ENCODE measurements around the gene COX5B.
A peak's percentile ranks its signal among the peaks of the same experiment; 100 is the strongest.
"Not testable (repeated sequence)": the region's sequence is repeated elsewhere in the genome, so short reads cannot be mapped to it uniquely, and the experiment has no call there.

The COX5B gene

DNA sequence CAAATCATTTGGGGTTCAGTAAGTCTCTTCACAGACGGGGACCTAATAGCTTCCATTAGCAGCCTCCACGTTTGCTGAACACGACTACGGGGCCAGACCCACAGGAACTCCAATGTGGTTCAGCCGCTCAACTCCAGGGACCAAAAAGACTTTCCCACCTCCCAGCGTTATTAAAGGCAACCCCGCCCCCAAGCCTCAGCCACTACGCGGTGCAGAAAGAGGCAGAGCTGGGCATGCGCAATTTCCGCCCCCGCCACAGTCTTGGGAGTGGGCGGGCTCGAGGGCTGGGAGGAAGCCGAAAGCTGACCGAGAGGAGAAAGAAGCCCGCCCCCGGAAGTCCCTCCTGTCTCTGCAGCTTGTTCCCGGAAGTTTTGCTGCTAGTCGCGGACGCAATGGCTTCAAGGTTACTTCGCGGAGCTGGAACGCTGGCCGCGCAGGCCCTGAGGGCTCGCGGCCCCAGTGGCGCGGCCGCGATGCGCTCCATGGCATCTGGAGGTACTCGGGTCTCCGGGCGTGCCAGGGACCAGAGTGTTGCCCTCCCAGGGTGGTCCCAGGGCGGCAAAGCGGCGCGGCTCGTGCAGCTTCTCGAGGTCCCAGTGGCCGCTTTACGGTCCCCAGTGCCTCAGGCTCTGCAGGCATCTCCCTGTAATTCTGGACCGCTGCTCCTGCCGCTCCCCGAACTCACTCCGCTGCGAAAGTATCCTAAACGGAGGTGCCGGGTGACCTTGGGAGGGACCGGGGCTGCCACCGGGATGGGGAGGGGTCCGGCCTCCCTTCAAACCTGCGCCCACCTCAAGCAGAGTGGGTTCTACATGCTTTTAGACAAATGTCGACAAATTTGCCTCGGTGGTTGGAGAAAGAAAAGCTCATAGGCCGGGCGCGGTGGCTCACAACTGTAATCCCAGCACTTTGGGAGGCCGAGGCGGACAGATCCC, at the start of gene COX5B:
Gene COX5B (plus strand): TSS at position 368 of the 935 bp plus-strand sequence. CDS start 25 bp downstream, at position 393.
- TF ChIP-seq, protein P1, sequence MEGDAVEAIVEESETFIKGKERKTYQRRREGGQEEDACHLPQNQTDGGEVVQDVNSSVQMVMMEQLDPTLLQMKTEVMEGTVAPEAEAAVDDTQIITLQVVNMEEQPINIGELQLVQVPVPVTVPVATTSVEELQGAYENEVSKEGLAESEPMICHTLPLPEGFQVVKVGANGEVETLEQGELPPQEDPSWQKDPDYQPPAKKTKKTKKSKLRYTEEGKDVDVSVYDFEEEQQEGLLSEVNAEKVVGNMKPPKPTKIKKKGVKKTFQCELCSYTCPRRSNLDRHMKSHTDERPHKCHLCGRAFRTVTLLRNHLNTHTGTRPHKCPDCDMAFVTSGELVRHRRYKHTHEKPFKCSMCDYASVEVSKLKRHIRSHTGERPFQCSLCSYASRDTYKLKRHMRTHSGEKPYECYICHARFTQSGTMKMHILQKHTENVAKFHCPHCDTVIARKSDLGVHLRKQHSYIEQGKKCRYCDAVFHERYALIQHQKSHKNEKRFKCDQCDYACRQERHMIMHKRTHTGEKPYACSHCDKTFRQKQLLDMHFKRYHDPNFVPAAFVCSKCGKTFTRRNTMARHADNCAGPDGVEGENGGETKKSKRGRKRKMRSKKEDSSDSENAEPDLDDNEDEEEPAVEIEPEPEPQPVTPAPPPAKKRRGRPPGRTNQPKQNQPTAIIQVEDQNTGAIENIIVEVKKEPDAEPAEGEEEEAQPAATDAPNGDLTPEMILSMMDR (IDR thresholded peaks at IDR 0.05), result peak; percentile 14
- peak within 1 kb of the TSS; percentile 90 to 92 for H3K27ac ChIP-seq
- peak; percentile 99 for DNase-seq (ENCODE audit: low spot score)
- peak within 1 kb of the TSS; percentile 93 for H3K4me3 ChIP-seq

DNA sequence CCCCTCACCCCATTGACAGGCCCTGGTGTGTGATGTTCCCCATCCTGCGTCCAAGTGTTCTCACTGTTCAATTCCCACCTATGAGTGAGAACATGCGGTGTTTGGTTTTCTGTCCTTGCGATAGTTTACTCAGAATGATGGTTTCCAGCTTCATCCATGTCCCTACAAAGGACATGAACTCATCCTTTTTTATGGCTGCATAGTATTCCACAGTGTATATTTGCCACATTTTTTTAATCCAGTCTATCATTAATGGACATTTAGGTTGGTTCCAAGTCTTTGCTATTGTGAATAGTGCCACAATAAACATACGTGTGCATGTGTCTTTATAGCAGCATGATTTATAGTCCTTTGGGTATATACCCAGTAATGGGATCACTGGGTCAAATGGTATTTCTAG, 49.7 kb upstream of the COX5B start:
- DNase-seq (ENCODE audit: low spot score); H3K27ac ChIP-seq: not testable (repeated sequence)

DNA sequence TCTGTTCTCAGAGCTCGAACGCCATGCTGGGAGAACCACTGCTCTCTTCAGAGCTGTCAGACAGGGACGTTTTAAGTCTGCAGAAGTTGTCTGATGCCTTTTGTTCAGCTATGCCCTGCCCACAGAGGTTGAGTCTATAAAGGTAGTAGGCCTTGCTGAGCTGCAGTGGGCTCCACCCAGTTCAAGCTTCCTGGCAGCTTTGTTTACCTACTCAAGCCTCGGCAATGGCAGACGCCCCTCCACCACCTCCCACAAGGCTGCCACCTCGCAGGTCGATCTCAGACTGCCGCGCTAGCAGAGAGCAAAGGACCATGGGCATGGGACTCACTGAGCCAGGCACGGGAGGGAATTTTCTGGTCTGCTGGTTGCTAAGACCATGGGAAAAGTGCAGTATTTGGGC, 44.3 kb upstream of the COX5B start:
- H3K4me3 ChIP-seq; H3K27ac ChIP-seq; DNase-seq (ENCODE audit: low spot score): not testable (repeated sequence)

More for the DNA sequence above, 49.7 kb upstream of the COX5B start:
- H3K4me3 ChIP-seq, result not testable (repeated sequence)

DNA sequence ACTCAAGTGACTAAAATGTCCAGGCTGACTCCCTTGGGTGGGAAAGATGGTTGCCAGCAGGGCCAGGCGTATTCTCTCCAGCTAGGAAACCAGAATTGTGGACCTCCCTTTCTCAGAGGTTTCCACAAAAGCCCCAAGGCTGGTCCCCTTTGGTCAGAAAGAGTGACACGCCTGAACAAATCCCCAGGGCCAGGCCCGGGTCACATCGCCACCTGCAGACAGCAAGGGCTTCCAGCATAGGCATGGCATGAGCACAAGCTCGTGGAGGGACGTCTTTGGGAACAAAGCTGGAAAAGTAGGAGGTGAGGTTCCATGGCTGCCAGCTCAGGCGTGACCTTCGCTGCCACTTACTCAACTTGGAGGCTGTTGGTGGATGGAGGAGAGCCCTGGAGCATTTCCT, 40.8 kb upstream of the COX5B start:
- not testable (repeated sequence) for H3K27ac ChIP-seq; H3K4me3 ChIP-seq; DNase-seq (ENCODE audit: low spot score)

DNA sequence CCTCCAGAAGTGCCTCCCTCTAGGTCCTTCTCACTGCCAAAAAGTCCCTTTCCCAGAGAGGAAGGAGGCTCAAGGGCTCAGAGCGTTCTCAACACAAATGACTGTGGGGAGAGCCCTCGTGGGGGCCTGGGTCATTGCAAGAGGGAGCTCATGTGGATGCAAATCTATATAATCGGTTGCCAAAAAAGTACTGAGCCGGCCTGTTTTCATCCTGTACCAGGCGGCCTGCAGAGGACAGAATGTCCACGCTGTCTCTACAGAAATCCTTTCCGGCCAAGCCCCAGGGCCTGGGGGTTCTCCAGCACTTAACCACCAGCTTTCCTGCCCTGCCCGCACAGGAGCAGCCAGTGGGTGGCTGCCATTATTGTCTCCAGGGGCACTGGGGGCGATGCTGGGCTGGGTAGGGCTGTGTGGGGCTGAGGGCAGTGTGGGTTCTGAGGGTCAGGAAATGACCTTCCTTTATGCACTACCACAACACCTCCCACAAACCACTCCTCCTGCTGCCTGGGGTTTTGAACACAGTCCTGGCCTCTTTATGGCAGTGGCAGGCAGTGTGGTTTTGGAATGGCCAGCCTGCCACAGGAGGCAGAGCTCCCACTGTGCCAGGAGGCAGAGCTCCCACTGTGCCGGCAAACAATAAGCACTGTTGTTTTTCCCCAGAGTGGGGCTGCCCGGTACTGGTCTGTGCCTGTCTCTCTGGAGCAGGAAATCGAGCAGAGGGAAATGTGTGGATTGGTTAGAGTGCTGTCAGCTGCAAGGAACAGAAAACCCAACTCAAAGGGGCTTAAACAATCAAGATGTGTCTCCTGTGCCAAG, 40.1 kb upstream of the COX5B start:
- DNase-seq (ENCODE audit: low spot score); H3K27ac ChIP-seq; H3K4me3 ChIP-seq: not testable (repeated sequence)

GRCh38 chr2:97608745-97609144, 37.1 kb upstream of the COX5B start:
- H3K4me3 ChIP-seq; DNase-seq (ENCODE audit: low spot score); H3K27ac ChIP-seq: not testable (repeated sequence)

- DNase-seq (ENCODE audit: low spot score); H3K27ac ChIP-seq; H3K4me3 ChIP-seq: not testable (repeated sequence)
These were observed 34.0 kb upstream of the COX5B start for GRCh38 chr2:97611895-97612294.

DNA sequence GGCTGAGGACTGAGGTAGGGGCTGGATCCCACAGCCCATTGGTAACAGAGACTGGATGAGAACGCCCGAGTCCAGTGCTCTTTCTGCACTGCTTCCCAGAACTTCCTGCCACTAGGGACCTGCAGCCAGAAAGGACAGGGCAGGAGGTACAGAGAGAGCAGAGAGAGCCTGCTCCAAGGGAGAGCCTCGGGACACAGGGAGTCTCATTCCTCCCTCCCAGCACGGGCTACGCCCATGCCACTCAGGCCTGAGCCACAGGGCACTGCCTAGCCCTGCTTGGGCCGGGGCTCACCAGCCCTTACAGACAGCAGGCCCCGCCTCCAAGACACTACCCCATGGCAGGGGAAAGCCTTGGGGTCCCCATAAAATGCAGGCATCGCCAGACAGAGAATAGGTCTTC, 30.1 kb upstream of the COX5B start:
- not testable (repeated sequence) for H3K27ac ChIP-seq; DNase-seq (ENCODE audit: low spot score)

DNA sequence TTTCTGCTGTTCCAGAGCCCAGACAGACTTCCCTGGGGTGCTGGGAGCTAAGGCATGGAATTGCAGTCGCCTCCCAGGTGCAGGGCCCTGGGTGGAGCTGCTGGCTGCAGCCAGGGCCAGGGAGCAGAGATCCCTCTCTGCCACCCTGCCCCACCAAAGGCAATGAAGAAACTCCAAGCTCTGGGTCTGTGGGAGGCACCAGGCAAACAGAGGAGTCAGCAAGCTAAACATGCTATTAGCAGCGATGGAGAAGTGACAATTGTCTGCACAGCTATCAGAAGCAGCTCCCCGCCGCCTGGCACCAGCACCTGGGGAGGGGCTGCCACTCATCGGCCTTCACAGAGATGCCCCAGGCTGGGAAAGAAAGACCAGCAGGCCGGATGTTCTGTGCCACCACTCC, 28.0 kb upstream of the COX5B start:
- DNase-seq (ENCODE audit: low spot score), result no peak
- H3K4me3 ChIP-seq, result no peak overlapping the region
- TF ChIP-seq, protein P1 (IDR thresholded peaks at IDR 0.05), result no peak
- no peak overlapping the region for H3K27ac ChIP-seq

More for the DNA sequence above, 30.1 kb upstream of the COX5B start:
- not testable (repeated sequence) for H3K4me3 ChIP-seq

- not testable (repeated sequence) for DNase-seq (ENCODE audit: low spot score); H3K27ac ChIP-seq; H3K4me3 ChIP-seq
These were observed 26.7 kb upstream of the COX5B start for GRCh38 chr2:97618939-97619827.

GRCh38 chr2:97620492-97620891, 25.4 kb upstream of the COX5B start:
- H3K4me3 ChIP-seq; H3K27ac ChIP-seq; DNase-seq (ENCODE audit: low spot score): not testable (repeated sequence)

DNA sequence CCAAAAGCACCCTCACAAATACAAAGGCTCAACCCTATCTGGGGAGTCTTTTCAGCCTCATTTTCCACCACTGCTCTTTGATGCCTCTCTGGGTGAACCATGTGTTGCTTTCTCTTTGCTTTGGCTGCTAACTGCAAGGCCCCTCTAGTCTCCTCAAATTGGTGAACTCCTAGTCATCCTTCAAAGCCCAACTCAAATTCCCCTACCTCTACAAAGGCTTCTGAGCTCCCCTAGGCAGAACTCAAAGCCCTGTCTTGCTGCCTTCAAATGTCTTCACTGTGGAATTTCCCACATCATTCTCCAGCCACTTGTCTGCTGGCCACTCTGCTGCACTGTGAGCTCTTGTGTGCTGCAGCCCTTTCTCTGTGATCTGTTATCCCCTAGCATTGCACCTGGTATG, 22.9 kb upstream of the COX5B start:
- not testable (repeated sequence) for DNase-seq (ENCODE audit: low spot score); H3K4me3 ChIP-seq; H3K27ac ChIP-seq

GRCh38 chr2:97625354-97626048, 20.4 kb upstream of the COX5B start:
- H3K27ac ChIP-seq; H3K4me3 ChIP-seq; DNase-seq (ENCODE audit: low spot score): not testable (repeated sequence)

GRCh38 chr2:97626049-97626430, 19.8 kb upstream of the COX5B start:
- DNase-seq (ENCODE audit: low spot score); H3K27ac ChIP-seq; H3K4me3 ChIP-seq: not testable (repeated sequence)

Data from coronary artery (tissue), 2 donors.